MM.1S (cell line): Measurements from ENCODE around the gene AVPR1A.

Experiments
- DNase-seq: peaks from one replicate; pipeline ENCODE4 v3.0.0-alpha.2; 2015
- H2AFZ ChIP-seq: fragments of 300-600 bp; sonication (generic); 2 replicates; pipeline ENCODE4 v1.6.0; 2016; ENCODE audit warnings: antibody characterized with exemption, low read length
- H3F3A ChIP-seq: fragments of 300-600 bp; sonication (generic); 2 replicates; pipeline ENCODE4 v1.6.1; 2016; ENCODE audit warnings: mild to moderate bottlenecking, antibody characterized with exemption, low read length, moderate library complexity, mixed read lengths; ENCODE audit not compliant: insufficient read depth
- H3K27ac ChIP-seq: fragments of 300-600 bp; sonication (generic); 2 replicates; pipeline ENCODE4 v1.5.1; 2016; ENCODE audit warnings: mild to moderate bottlenecking, low read length
- H3K27me3 ChIP-seq: fragments of 300-600 bp; sonication (generic); replicated peaks from 2 replicates; pipeline ENCODE4 v1.6.0; 2016; ENCODE audit warnings: low read length; ENCODE audit not compliant: insufficient read depth
- H3K36me3 ChIP-seq: fragments of 300-600 bp; sonication (generic); replicated peaks from 2 replicates; pipeline ENCODE4 v1.6.1; 2016; ENCODE audit warnings: mild to moderate bottlenecking, low read length, mixed read lengths; ENCODE audit not compliant: insufficient read depth
- H3K4me1 ChIP-seq: fragments of 300-600 bp; sonication (generic); 2 replicates; pipeline ENCODE4 v1.6.1; 2016; ENCODE audit warnings: low read length, mixed read lengths
- H3K4me2 ChIP-seq: fragments of 300-600 bp; sonication (generic); 2 replicates; pipeline ENCODE4 v1.6.0; 2016; ENCODE audit warnings: low read depth, low read length
- H3K4me3 ChIP-seq: fragments of 300-600 bp; sonication (generic); 2 replicates; pipeline ENCODE4 v1.5.1; 2016; ENCODE audit warnings: low read length, mixed read lengths
- H3K79me2 ChIP-seq: fragments of 300-600 bp; sonication (generic); 2 replicates; pipeline ENCODE4 v1.6.1; 2016; ENCODE audit warnings: mixed run types, low read length, mixed read lengths
- H3K9ac ChIP-seq: fragments of 300-600 bp; sonication (generic); 2 replicates; pipeline ENCODE4 v1.6.1; 2016; ENCODE audit warnings: low read length, mixed read lengths
- H3K9me2 ChIP-seq: fragments of 300-600 bp; sonication (generic); replicated peaks from 2 replicates; pipeline ENCODE4 v1.6.1; 2016; ENCODE audit warnings: mild to moderate bottlenecking, low read length, mixed read lengths; ENCODE audit not compliant: insufficient read depth
- H3K9me3 ChIP-seq: fragments of 300-600 bp; sonication (generic); replicated peaks from 2 replicates; pipeline ENCODE4 v1.6.1; 2016; ENCODE audit warnings: mild to moderate bottlenecking, low read length, mixed read lengths; ENCODE audit not compliant: insufficient read depth
- H4K20me1 ChIP-seq: fragments of 300-600 bp; sonication (generic); 2 replicates; pipeline ENCODE4 v1.6.1; 2016; ENCODE audit warnings: mild to moderate bottlenecking, low read length, moderate library complexity, mixed read lengths; ENCODE audit not compliant: insufficient read depth
- CTCF ChIP-seq: fragments of 300-600 bp; sonication (generic); IDR thresholded peaks from 2 replicates; pipeline ENCODE4 v1.5.1; 2016; ENCODE audit warnings: antibody characterized with exemption, low read length, mixed read lengths
- EZH2 ChIP-seq: fragments of 300-600 bp; sonication (generic); optimal IDR thresholded peaks from 2 replicates; pipeline ENCODE3; 2017; ENCODE audit warnings: low read depth, mild to moderate bottlenecking, antibody characterized with exemption, low read length, mixed read lengths
- EZH2phosphoT487 ChIP-seq: fragments of 300-600 bp; sonication (generic); IDR thresholded peaks from 2 replicates; pipeline ENCODE4 v1.6.1; 2018; ENCODE audit warnings: antibody characterized with exemption, low read length

AVPR1A gene

DNA sequence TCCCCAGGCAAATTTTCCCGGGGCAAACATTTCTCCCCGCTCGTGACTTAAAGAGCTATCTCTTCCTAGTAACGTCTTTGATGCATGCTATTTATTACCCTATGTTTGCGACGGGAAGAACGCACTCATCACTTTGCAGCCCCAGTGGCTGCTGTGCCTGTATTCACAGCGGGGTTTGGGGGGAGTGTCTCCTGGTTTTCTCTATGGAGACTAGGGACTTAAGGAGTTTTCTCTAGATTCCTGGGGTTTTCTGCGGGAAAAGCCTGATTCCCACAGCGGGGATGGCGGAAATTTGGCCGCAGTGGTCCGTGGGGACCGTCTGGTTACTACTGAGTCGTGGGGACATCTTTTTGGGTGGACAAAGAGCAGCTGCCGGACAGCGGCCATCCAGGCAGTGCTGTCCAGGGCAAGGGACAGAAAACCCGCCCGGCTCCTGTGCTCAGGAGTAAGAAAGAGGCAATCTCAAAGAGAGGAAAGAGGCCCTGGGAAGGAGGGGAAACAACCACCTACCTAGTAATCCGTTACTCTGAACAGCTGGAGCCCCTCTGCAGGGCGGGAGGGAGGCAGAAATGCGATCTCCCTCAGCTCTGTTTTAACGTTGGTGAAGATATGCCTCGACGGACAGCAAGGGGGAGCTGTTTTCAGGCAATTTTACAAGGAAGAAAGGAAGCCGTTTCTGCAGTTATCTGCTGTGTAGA is 771 bp upstream of the AVPR1A start:
- no peaks in the 10 kb centered on the region for H3K79me2 ChIP-seq
- H3K9me2 ChIP-seq = no peaks in the 10 kb centered on the region
- no peaks in the 10 kb centered on the region for H3F3A ChIP-seq
- DNase-seq = peak; percentile 23
- no peak overlapping the region for H3K4me3 ChIP-seq
- no peaks in the 10 kb centered on the region for H4K20me1 ChIP-seq
- no peak overlapping the region for H3K4me2 ChIP-seq
- H3K9me3 ChIP-seq = no peaks in the 10 kb centered on the region
- H2AFZ ChIP-seq = no peak overlapping the region
- H3K27me3 ChIP-seq = no peaks in the 10 kb centered on the region
- H3K4me1 ChIP-seq = no peaks in the 10 kb centered on the region
- no peak overlapping the region for H3K27ac ChIP-seq
- TF ChIP-seq CTCF (peak; percentile 51), EZH2phosphoT487 (no peak)
- no peaks in the 10 kb centered on the region for H3K36me3 ChIP-seq
- H3K9ac ChIP-seq = no peak overlapping the region

DNA sequence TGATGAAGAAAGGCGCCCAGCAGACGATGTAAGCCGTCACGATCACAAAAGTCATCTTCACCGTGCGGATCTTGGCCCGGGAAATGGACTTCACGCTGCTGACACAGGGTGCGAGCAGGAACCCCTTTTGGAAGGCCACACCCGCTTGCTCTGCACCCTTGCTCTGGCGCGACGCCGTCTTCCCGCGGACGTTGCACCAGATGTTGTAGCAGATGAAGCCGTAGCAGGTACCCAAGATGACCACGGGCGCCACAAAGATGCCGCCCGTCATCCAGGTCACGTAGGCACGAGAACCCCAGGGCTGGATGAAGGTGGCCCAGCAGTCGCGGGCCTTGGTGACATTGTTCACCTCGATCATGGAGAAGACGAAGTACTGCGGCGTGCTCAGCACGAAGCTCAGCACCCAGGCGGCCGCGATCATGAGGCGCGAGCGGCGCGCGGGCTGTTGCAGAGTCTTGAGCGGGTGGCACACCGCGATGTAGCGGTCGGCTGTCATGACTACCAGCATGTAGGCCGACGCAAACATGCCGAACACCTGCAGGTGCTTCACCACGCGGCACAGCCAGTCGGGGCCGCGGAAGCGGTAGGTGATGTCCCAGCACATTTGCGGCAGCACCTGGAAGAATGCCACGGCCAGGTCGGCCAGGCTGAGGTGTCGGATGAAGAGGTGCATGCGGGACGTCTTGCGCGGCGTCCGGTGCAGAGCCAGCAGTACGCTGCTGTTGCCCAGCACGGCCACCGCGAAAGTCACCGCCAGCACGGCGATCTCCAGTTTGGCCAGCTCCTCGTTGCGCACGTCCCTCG is 890 bp downstream of the AVPR1A start:
- no peak overlapping the region for H3K4me3 ChIP-seq
- no peak overlapping the region for H3K4me2 ChIP-seq
- no peaks in the 10 kb centered on the region for H3K27me3 ChIP-seq
- H4K20me1 ChIP-seq = no peaks in the 10 kb centered on the region
- no peaks in the 10 kb centered on the region for H3K9me3 ChIP-seq
- no peak overlapping the region for H3K27ac ChIP-seq
- H3K9me2 ChIP-seq = no peaks in the 10 kb centered on the region
- no peak for DNase-seq
- no peaks in the 10 kb centered on the region for H3F3A ChIP-seq
- no peaks in the 10 kb centered on the region for H3K36me3 ChIP-seq
- H2AFZ ChIP-seq = no peak overlapping the region
- no peaks in the 10 kb centered on the region for H3K4me1 ChIP-seq
- H3K9ac ChIP-seq = no peak overlapping the region
- TF ChIP-seq CTCF (no peak), EZH2phosphoT487 (no peak), EZH2 (no peak)
- no peaks in the 10 kb centered on the region for H3K79me2 ChIP-seq

DNA sequence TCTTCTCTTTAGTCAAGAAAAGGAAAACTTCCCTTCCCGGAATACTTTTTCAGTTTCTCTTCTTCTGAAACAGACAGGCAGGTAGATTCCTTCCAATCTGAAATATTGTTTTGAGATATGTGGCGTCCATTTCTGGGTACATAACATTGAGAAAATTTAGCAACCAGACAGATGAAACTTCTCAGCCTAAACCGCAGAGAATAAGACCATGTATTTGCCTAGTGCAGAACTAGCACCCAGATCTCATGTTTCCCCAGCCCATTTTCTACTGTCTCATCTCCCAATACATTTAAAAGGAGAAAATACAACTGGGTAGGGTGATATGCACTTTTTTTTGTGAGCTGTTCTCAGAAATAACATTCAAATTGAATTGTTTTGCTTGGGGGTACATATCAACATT is 6.4 kb downstream of the AVPR1A start:
- no peak overlapping the region for H3K4me3 ChIP-seq
- no peaks in the 10 kb centered on the region for H3K9me2 ChIP-seq

More for the DNA sequence above, 6.4 kb downstream of the AVPR1A start:
- Histone ChIP-seq H3F3A (no peaks in the 10 kb centered on the region), H3K9ac (no peak overlapping the region), H3K4me1 (no peaks in the 10 kb centered on the region), H3K27ac (no peak overlapping the region), H3K27me3 (no peaks in the 10 kb centered on the region), H4K20me1 (no peaks in the 10 kb centered on the region), H3K36me3 (no peaks in the 10 kb centered on the region), H3K79me2 (no peaks in the 10 kb centered on the region), H3K4me2 (no peak overlapping the region), H2AFZ (no peak overlapping the region), H3K9me3 (no peaks in the 10 kb centered on the region)
- TF ChIP-seq CTCF = no peak
- TF ChIP-seq EZH2phosphoT487 = no peak
- TF ChIP-seq EZH2 = no peak
- no peak for DNase-seq
